Gastrocnemius medialis (tissue), 4 donors: ENCODE measurements around the gene SCN8A. TPM values are rescaled to one million over a fixed set of nuclear protein-coding genes. Genes with fewer than 3 reads are reported as not detected.

ENCODE experiments used
- ATAC-seq, 2 donors: fragments of 150-250 bp; one replicate each; pipeline ENCODE4 v1.9.1; 2016
- DNase-seq, 2 donors: peaks; one replicate each; pipeline ENCODE4 v3.0.0-alpha.2; 2019
- H3K27ac ChIP-seq, 4 donors: fragments of 200-600 bp; sonication (generic); 1 replicate in 1 of 4; 2 replicates in 3 of 4; pipeline ENCODE4 v1.5.1; 2016 to 2018; ENCODE audit warnings: mild to moderate bottlenecking in 2 of 4, moderate library complexity in 1 of 4
- H3K27me3 ChIP-seq, 3 donors: fragments of 200-600 bp; sonication (generic) in 2 of 3; 1 replicate in 1 of 3; 2 replicates in 2 of 3; pipeline versions ENCODE4 v1.5.1 to v1.6.0; 2016 to 2019; ENCODE audit warnings: mild to moderate bottlenecking in 1 of 3, moderate library complexity in 1 of 3
- H3K36me3 ChIP-seq, 2 donors: fragments of 200-600 bp; sonication (generic) in 1 of 2; one replicate each; pipeline ENCODE4 v1.5.1; 2017 to 2018
- H3K4me1 ChIP-seq, 2 donors: fragments of 200-600 bp; sonication (generic) in 1 of 2; one replicate each; pipeline ENCODE4 v1.5.1; 2016 to 2017; ENCODE audit warnings: mild to moderate bottlenecking in 2 of 2
- H3K4me3 ChIP-seq, 4 donors: fragments of 200-600 bp; sonication (generic) in 3 of 4; 1 replicate in 1 of 4; 2 replicates in 3 of 4; pipeline ENCODE4 v1.5.1; 2016 to 2019; ENCODE audit warnings: mild to moderate bottlenecking in 2 of 4
- H3K9me3 ChIP-seq, 3 donors: fragments of 200-600 bp; sonication (generic) in 2 of 3; 1 replicate in 1 of 3; 2 replicates in 2 of 3; pipeline ENCODE4 v1.5.1; 2016 to 2019
- POLR2A ChIP-seq, 2 donors: fragments of 450-650 bp; IDR thresholded peaks; one replicate each; pipeline ENCODE4 v1.6.1; 2017; ENCODE audit warnings: antibody characterized with exemption in 2 of 2, mild to moderate bottlenecking in 2 of 2, moderate library complexity in 2 of 2
- in situ Hi-C, 4 donors: fragments of 200-750 bp; cut with MboI; loops; one replicate each; pipeline versions ENCODE4 v1.15.0 to v1.8.0; 2017; ENCODE audit warnings: low sequenced_read_pairs in 4 of 4
- intact Hi-C: fragments of 100-400 bp; cut with DNase I; formaldehyde crosslinking; loops from one replicate; pipeline ENCODE4 v1.15.1; 2023; ENCODE audit warnings: low total_unique reads
- total RNA-seq, 4 donors: library from RNA; depleted of rRNA; stranded (reverse); fragments of >200 nt; gene quantifications; one replicate each; pipeline versions ENCODE4 v1.1.0 to v1.2.3, GENCODE V29; 2016
- TF ChIP-seq, protein P1 (sequence below), 5 experiments: fragments of 450-650 bp in 3 of 5; fragments of 200-600 bp in 2 of 5; sonication (generic) in 2 of 5; IDR thresholded peaks in 4 of 5; conservative IDR thresholded peaks in 1 of 5; 1 replicate in 4 of 5; 2 replicates in 1 of 5; pipeline ENCODE4 v1.5.1; 2016 to 2019; ENCODE audit warnings: antibody characterized with exemption in 5 of 5, mild to moderate bottlenecking in 3 of 5, moderate library complexity in 3 of 5

The SCN8A gene
- total RNA-seq, 4 donors from 2014 or later: 0.05 to 0.29 TPM; not detected in 2

DNA sequence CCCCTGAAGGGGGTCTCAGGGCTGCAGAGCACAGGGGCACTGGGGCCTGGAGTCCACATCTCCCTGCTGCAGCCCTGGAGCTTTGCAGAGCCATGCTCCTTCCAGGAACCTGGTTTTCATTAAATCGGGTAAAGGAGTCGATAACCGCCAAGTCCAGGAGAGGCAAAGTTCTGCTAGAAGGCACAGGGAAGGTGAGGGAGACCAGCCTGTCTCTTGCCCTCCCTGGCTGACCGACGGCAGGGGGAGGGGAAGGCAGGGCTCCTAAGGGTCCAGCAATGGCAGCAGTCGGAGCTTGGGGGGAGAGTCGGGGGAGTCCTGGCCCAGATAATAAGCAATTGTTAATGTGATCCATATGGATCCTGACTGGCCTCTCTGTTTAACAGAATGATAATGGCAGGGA, 254.4 kb downstream of the SCN8A start:
- H3K4me1 ChIP-seq: peaks cover 0 to 19% of the 10 kb centered on the region in 2 donors
- TF ChIP-seq, protein P1, sequence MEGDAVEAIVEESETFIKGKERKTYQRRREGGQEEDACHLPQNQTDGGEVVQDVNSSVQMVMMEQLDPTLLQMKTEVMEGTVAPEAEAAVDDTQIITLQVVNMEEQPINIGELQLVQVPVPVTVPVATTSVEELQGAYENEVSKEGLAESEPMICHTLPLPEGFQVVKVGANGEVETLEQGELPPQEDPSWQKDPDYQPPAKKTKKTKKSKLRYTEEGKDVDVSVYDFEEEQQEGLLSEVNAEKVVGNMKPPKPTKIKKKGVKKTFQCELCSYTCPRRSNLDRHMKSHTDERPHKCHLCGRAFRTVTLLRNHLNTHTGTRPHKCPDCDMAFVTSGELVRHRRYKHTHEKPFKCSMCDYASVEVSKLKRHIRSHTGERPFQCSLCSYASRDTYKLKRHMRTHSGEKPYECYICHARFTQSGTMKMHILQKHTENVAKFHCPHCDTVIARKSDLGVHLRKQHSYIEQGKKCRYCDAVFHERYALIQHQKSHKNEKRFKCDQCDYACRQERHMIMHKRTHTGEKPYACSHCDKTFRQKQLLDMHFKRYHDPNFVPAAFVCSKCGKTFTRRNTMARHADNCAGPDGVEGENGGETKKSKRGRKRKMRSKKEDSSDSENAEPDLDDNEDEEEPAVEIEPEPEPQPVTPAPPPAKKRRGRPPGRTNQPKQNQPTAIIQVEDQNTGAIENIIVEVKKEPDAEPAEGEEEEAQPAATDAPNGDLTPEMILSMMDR (IDR thresholded peaks at IDR 0.05 in 4 of 5, conservative IDR thresholded peaks at IDR 0.05 in 1 of 5): no peak
- TF ChIP-seq POLR2A (IDR thresholded peaks at IDR 0.05): no peak
- DNase-seq (no peak), ATAC-seq (no peak)
- no peaks in the 10 kb centered on the region for H3K36me3 ChIP-seq
- H3K27ac ChIP-seq: no peak overlapping the region
- no peak overlapping the region for H3K4me3 ChIP-seq
- no peaks in the 10 kb centered on the region for H3K9me3 ChIP-seq
- H3K27me3 ChIP-seq: peaks cover 32 to 47% (median 34%) of the 10 kb centered on the region in 3 donors
- intact Hi-C loops: no loop called here
- in situ Hi-C loops: no loop called here

DNA sequence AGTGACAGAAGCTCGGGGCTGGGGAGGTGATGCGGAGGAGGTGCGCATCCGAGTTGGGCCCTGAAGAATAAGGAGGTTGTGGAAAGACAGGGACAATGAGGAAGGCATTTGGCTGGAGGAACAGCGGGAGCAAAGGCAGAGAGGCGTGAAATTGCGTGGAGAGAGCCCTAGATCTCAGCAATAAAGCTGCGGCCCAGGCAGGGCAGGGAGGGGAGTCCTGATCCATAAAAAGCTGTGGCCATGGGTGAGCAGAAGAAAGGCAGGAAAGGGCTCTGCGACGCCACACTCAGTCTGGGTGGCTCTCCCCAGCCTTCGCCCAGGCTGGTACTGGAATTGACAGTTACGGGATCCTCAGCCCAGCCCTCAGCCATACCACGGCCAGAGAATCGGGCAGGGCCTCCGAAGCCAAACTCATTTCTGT, 255.2 kb downstream of the SCN8A start:
- peak overlapping the region in 1 of 4 donors; percentile 46 for H3K27ac ChIP-seq
- peaks cover 0 to 19% of the 10 kb centered on the region in 2 donors for H3K4me1 ChIP-seq
- DNase-seq: no peak
- H3K36me3 ChIP-seq: no peaks in the 10 kb centered on the region
- peak overlapping the region in 1 of 4 donors; percentile 56 for H3K4me3 ChIP-seq
- TF ChIP-seq POLR2A (IDR thresholded peaks at IDR 0.05): no peak
- TF ChIP-seq, protein P1 (IDR thresholded peaks at IDR 0.05 in 4 of 5, conservative IDR thresholded peaks at IDR 0.05 in 1 of 5): no peak
- peaks cover 32 to 47% (median 34%) of the 10 kb centered on the region in 3 donors for H3K27me3 ChIP-seq
- no peak for ATAC-seq
- in situ Hi-C loops: no loop called here
- H3K9me3 ChIP-seq: no peaks in the 10 kb centered on the region
- intact Hi-C loops: no loop called here

DNA sequence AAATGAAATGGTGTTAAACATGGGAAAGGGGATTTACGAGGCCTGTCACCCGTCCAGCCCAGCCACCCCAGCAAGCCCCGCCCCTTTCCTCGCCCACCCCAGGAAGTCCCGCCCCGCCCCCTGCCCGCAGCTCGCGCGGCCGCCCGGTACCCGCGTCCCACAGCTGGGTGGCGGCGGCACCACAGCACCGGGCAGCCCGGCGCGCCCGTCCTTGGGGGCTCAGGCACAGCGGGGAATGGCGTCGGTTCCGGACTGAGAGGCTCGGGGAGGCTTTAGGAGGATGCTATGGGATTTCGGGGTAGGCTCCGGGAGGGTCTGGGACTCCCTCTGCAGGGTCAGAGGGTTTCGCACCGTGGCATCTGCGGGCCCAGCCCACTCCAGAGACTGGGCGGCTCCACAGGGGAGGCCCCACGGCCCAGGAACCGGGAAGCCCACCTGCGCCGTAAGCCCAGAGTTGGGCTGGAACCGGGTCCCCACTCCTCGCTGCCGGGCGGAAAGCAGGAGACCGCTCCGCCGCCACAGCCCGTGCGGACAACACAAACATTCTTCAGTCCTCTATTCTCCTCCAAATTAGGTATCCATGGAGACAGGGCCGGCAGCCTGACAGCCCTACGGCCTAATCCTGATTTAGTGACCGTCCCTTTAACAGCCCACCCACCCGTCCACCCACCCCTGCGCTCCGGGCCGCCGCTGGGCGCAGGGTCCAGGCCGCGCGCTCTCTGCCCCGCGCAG, 256.0 kb downstream of the SCN8A start:
- Histone ChIP-seq H3K4me1 (peaks cover 0 to 19% of the 10 kb centered on the region in 2 donors), H3K36me3 (no peaks in the 10 kb centered on the region), H3K27me3 (peaks cover 30 to 47% (median 34%) of the 10 kb centered on the region in 3 donors), H3K27ac (peak overlapping the region; percentile 54 to 73 (median 71)), H3K4me3 (peak overlapping the region; percentile 56 to 69 (median 58)), H3K9me3 (no peaks in the 10 kb centered on the region)
- intact Hi-C loops: no loop called here
- peak; percentile 42 to 54 for ATAC-seq
- TF ChIP-seq, protein P1 (IDR thresholded peaks at IDR 0.05 in 4 of 5, conservative IDR thresholded peaks at IDR 0.05 in 1 of 5): no peak
- peak; percentile 23 to 56 for TF ChIP-seq POLR2A (IDR thresholded peaks at IDR 0.05)
- in situ Hi-C loops: no loop called here
- DNase-seq: no peak

DNA sequence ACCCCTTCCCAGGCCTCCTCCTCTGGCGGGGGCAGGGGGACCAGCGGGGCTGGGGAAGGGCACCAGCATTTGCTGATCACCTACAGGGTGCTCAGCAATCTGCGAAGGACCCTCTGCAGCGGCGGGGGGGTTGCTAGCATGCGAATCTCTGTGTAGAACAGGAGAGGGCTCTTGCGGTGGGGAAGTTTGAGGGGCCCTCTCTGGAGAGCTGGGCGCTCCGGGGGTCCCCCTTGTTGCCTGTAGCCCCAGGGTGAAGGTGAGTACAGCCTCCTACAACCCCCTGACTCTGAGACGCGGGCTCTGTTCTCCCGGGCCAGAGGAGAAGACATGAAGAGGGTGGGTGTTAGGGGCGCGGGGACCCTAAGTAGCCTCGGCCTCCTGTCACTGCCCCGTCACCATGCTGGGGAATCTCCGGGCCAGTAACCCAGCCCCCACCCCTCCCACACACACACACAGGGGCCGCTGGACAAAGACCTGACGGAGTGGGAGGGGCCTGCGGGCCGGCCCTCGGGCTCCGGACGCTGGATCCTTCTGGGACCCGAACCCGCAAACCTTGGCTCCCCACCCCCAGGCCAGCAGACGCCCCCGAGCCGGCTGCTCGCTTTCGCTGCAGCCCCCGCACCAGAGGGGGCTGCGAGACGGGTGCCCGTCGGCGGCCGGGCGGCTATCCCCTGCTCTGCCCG, 256.8 kb downstream of the SCN8A start:
- no peak for TF ChIP-seq POLR2A (IDR thresholded peaks at IDR 0.05)
- TF ChIP-seq, protein P1 (IDR thresholded peaks at IDR 0.05 in 4 of 5, conservative IDR thresholded peaks at IDR 0.05 in 1 of 5): no peak
- Histone ChIP-seq H3K27me3 (peaks cover 29 to 47% (median 34%) of the 10 kb centered on the region in 3 donors), H3K4me1 (peaks cover 0 to 19% of the 10 kb centered on the region in 2 donors), H3K36me3 (no peaks in the 10 kb centered on the region), H3K4me3 (peak overlapping the region; percentile 56 to 69 (median 58)), H3K9me3 (no peaks in the 10 kb centered on the region), H3K27ac (peak overlapping the region; percentile 54 to 73 (median 71))
- DNase-seq (no peak), ATAC-seq (peak in 1 of 2 donors; percentile 23)
- intact Hi-C loops (no loop called here), in situ Hi-C loops (no loop called here)
